K562 (cell line): ENCODE data around the gene CLIP1. TPM values are rescaled to one million over a fixed set of nuclear protein-coding genes. Genes with fewer than 3 reads are reported as not detected.

Experiments
- polyA plus RNA-seq, 8 experiments: library from polyadenylated mRNA; depleted of rRNA in 4 of 8; stranded (reverse) in 5 of 8; unstranded in 3 of 8; fragments of >200 nt; fragmentation: Nextera tagmentation in 2 of 8; fragmentation: Illumina TruSeq in 1 of 8; extraction: Ambion mirVana in 2 of 8; extraction: Trizol in 1 of 8; gene quantifications; 2 replicates each; pipeline versions ENCODE4 v1.2.1 to v1.2.3, GENCODE V29; 2011 to 2014; ENCODE audit warnings: inconsistent platforms in 1 of 8, missing spikeins in 1 of 8
- total RNA-seq, 7 experiments: library from RNA; depleted of rRNA in 6 of 7; stranded (reverse); fragments of >200 nt in 6 of 7; fragmentation: Illumina TruSeq in 2 of 7; extraction: Trizol in 2 of 7; gene quantifications; 2 replicates each; pipeline versions ENCODE4 v1.2.1 to v1.2.3, GENCODE V29; 2011 to 2021; ENCODE audit warnings: low replicate concordance in 1 of 7

Gene CLIP1
- total and polyA plus RNA-seq, 9 of the 15 experiments (the other 6 are each of a cell fraction or from before 2014, with no cell fraction given), result 5.8 to 33.9 (median 27.6) TPM

Other genes starting within 250 kb of the CLIP1 start
Only the 7 nearest of the 8 such genes appear.
- gene LRRC43, start 239.5 kb downstream of the CLIP1 start, total RNA-seq (2014; rRNA removed), result 0.12 TPM in 1 of 2 replicates, not detected in the other
- gene LRRC43, start 239.5 kb downstream of the CLIP1 start, total RNA-seq (2014; rRNA removed; fragmentation: Illumina TruSeq; extraction: Trizol), result not detected in 2 replicates
- not detected in 2 replicates for gene LRRC43, start 239.5 kb downstream of the CLIP1 start, total RNA-seq (2015; rRNA removed; fragmentation: Illumina TruSeq; extraction: Trizol)
- gene LRRC43, start 239.5 kb downstream of the CLIP1 start, total RNA-seq (2021), result not detected in 2 replicates
- gene LRRC43, start 239.5 kb downstream of the CLIP1 start, polyA plus RNA-seq (2011; rRNA removed), result 0.16 TPM in 1 of 2 replicates, not detected in the other
- not detected in 2 replicates for gene LRRC43, start 239.5 kb downstream of the CLIP1 start, polyA plus RNA-seq (2014; fragmentation: Illumina TruSeq; extraction: Trizol)
- gene LRRC43, start 239.5 kb downstream of the CLIP1 start, polyA plus RNA-seq (2014; fragmentation: Nextera tagmentation; extraction: Ambion mirVana), result not detected
- 0.19 and 0.84 TPM in 2 replicates for gene LRRC43, start 239.5 kb downstream of the CLIP1 start, polyA plus RNA-seq (2014; rRNA removed)
- gene B3GNT4, start 219.0 kb downstream of the CLIP1 start, total RNA-seq (2014; rRNA removed), result 1.1 TPM in 2 replicates
- 0.61 and 1.3 TPM in 2 replicates for gene B3GNT4, start 219.0 kb downstream of the CLIP1 start, total RNA-seq (2014; rRNA removed; fragmentation: Illumina TruSeq; extraction: Trizol)
- 0.54 and 1.1 TPM in 2 replicates for gene B3GNT4, start 219.0 kb downstream of the CLIP1 start, total RNA-seq (2015; rRNA removed; fragmentation: Illumina TruSeq; extraction: Trizol)
- gene B3GNT4, start 219.0 kb downstream of the CLIP1 start, total RNA-seq (2021), result 1.6 and 2.2 TPM in 2 replicates
- gene B3GNT4, start 219.0 kb downstream of the CLIP1 start, polyA plus RNA-seq (2011; rRNA removed), result 1.6 and 4.1 TPM in 2 replicates
- 1.9 and 3.2 TPM in 2 replicates for gene B3GNT4, start 219.0 kb downstream of the CLIP1 start, polyA plus RNA-seq (2014; fragmentation: Illumina TruSeq; extraction: Trizol)
- under 1 TPM; 0.17 to 0.34 TPM for gene B3GNT4, start 219.0 kb downstream of the CLIP1 start, polyA plus RNA-seq (2014; fragmentation: Nextera tagmentation; extraction: Ambion mirVana)
- 1.5 and 1.6 TPM in 2 replicates for gene B3GNT4, start 219.0 kb downstream of the CLIP1 start, polyA plus RNA-seq (2014; rRNA removed)
- 83.6 and 90.0 TPM in 2 replicates for gene DIABLO, start 196.6 kb downstream of the CLIP1 start, total RNA-seq (2014; rRNA removed)
- gene DIABLO, start 196.6 kb downstream of the CLIP1 start, total RNA-seq (2014; rRNA removed; fragmentation: Illumina TruSeq; extraction: Trizol), result 86.3 and 88.3 TPM in 2 replicates
- gene DIABLO, start 196.6 kb downstream of the CLIP1 start, total RNA-seq (2015; rRNA removed; fragmentation: Illumina TruSeq; extraction: Trizol), result 80.4 and 86.2 TPM in 2 replicates
- 79.3 and 80.1 TPM in 2 replicates for gene DIABLO, start 196.6 kb downstream of the CLIP1 start, total RNA-seq (2021)
- 48.8 and 51.5 TPM in 2 replicates for gene DIABLO, start 196.6 kb downstream of the CLIP1 start, polyA plus RNA-seq (2011; rRNA removed)
- gene DIABLO, start 196.6 kb downstream of the CLIP1 start, polyA plus RNA-seq (2014; fragmentation: Illumina TruSeq; extraction: Trizol), result 93.2 and 101 TPM in 2 replicates
- gene DIABLO, start 196.6 kb downstream of the CLIP1 start, polyA plus RNA-seq (2014; fragmentation: Nextera tagmentation; extraction: Ambion mirVana), result 10 to 100 TPM; 37.3 to 57.9 TPM
- gene DIABLO, start 196.6 kb downstream of the CLIP1 start, polyA plus RNA-seq (2014; rRNA removed), result 72.4 and 75.4 TPM in 2 replicates
- gene VPS33A, start 156.2 kb downstream of the CLIP1 start, total RNA-seq (2014; rRNA removed), result 27.3 and 34.9 TPM in 2 replicates
- gene VPS33A, start 156.2 kb downstream of the CLIP1 start, total RNA-seq (2014; rRNA removed; fragmentation: Illumina TruSeq; extraction: Trizol), result 27.0 and 31.3 TPM in 2 replicates
- gene VPS33A, start 156.2 kb downstream of the CLIP1 start, total RNA-seq (2015; rRNA removed; fragmentation: Illumina TruSeq; extraction: Trizol), result 25.0 and 25.3 TPM in 2 replicates
- 33.4 and 34.3 TPM in 2 replicates for gene VPS33A, start 156.2 kb downstream of the CLIP1 start, total RNA-seq (2021)
- 17.5 and 23.5 TPM in 2 replicates for gene VPS33A, start 156.2 kb downstream of the CLIP1 start, polyA plus RNA-seq (2011; rRNA removed)
- gene VPS33A, start 156.2 kb downstream of the CLIP1 start, polyA plus RNA-seq (2014; fragmentation: Illumina TruSeq; extraction: Trizol), result 32.9 and 33.2 TPM in 2 replicates
- gene VPS33A, start 156.2 kb downstream of the CLIP1 start, polyA plus RNA-seq (2014; fragmentation: Nextera tagmentation; extraction: Ambion mirVana), result 10 to 100 TPM; 10.6 to 14.9 TPM
- gene VPS33A, start 156.2 kb downstream of the CLIP1 start, polyA plus RNA-seq (2014; rRNA removed), result 23.0 and 23.6 TPM in 2 replicates
- 25.3 and 27.7 TPM in 2 replicates for gene ZCCHC8, start 78.3 kb upstream of the CLIP1 start, total RNA-seq (2014; rRNA removed)
- 41.1 and 50.2 TPM in 2 replicates for gene ZCCHC8, start 78.3 kb upstream of the CLIP1 start, total RNA-seq (2014; rRNA removed; fragmentation: Illumina TruSeq; extraction: Trizol)
- gene ZCCHC8, start 78.3 kb upstream of the CLIP1 start, total RNA-seq (2015; rRNA removed; fragmentation: Illumina TruSeq; extraction: Trizol), result 32.5 and 36.5 TPM in 2 replicates
- gene ZCCHC8, start 78.3 kb upstream of the CLIP1 start, total RNA-seq (2021), result 34.1 and 36.0 TPM in 2 replicates
- gene ZCCHC8, start 78.3 kb upstream of the CLIP1 start, polyA plus RNA-seq (2011; rRNA removed), result 28.9 and 32.0 TPM in 2 replicates
- 41.3 and 50.9 TPM in 2 replicates for gene ZCCHC8, start 78.3 kb upstream of the CLIP1 start, polyA plus RNA-seq (2014; fragmentation: Illumina TruSeq; extraction: Trizol)
- 10 to 100 TPM; 14.8 to 20.7 TPM for gene ZCCHC8, start 78.3 kb upstream of the CLIP1 start, polyA plus RNA-seq (2014; fragmentation: Nextera tagmentation; extraction: Ambion mirVana)
- 34.8 and 37.9 TPM in 2 replicates for gene ZCCHC8, start 78.3 kb upstream of the CLIP1 start, polyA plus RNA-seq (2014; rRNA removed)
- 65.9 and 83.6 TPM in 2 replicates for gene RSRC2, start 104.3 kb upstream of the CLIP1 start, total RNA-seq (2014; rRNA removed)
- gene RSRC2, start 104.3 kb upstream of the CLIP1 start, total RNA-seq (2014; rRNA removed; fragmentation: Illumina TruSeq; extraction: Trizol), result 112 and 125 TPM in 2 replicates
- gene RSRC2, start 104.3 kb upstream of the CLIP1 start, total RNA-seq (2015; rRNA removed; fragmentation: Illumina TruSeq; extraction: Trizol), result 109 and 120 TPM in 2 replicates
- 55.5 and 56.9 TPM in 2 replicates for gene RSRC2, start 104.3 kb upstream of the CLIP1 start, total RNA-seq (2021)
- 66.6 and 70.1 TPM in 2 replicates for gene RSRC2, start 104.3 kb upstream of the CLIP1 start, polyA plus RNA-seq (2011; rRNA removed)
- gene RSRC2, start 104.3 kb upstream of the CLIP1 start, polyA plus RNA-seq (2014; fragmentation: Illumina TruSeq; extraction: Trizol), result 87.5 and 123 TPM in 2 replicates
- gene RSRC2, start 104.3 kb upstream of the CLIP1 start, polyA plus RNA-seq (2014; fragmentation: Nextera tagmentation; extraction: Ambion mirVana), result 10 to 100 TPM; 52.6 to 72.3 TPM
- 65.0 and 80.3 TPM in 2 replicates for gene RSRC2, start 104.3 kb upstream of the CLIP1 start, polyA plus RNA-seq (2014; rRNA removed)
- gene KNTC1, start 104.6 kb upstream of the CLIP1 start, total RNA-seq (2014; rRNA removed), result 62.7 and 69.9 TPM in 2 replicates
- gene KNTC1, start 104.6 kb upstream of the CLIP1 start, total RNA-seq (2014; rRNA removed; fragmentation: Illumina TruSeq; extraction: Trizol), result 134 and 135 TPM in 2 replicates
- gene KNTC1, start 104.6 kb upstream of the CLIP1 start, total RNA-seq (2015; rRNA removed; fragmentation: Illumina TruSeq; extraction: Trizol), result 110 and 120 TPM in 2 replicates
- 82.3 and 83.1 TPM in 2 replicates for gene KNTC1, start 104.6 kb upstream of the CLIP1 start, total RNA-seq (2021)
- gene KNTC1, start 104.6 kb upstream of the CLIP1 start, polyA plus RNA-seq (2011; rRNA removed), result 130 and 146 TPM in 2 replicates
- gene KNTC1, start 104.6 kb upstream of the CLIP1 start, polyA plus RNA-seq (2014; fragmentation: Illumina TruSeq; extraction: Trizol), result 74.1 and 99.6 TPM in 2 replicates
- gene KNTC1, start 104.6 kb upstream of the CLIP1 start, polyA plus RNA-seq (2014; fragmentation: Nextera tagmentation; extraction: Ambion mirVana), result 10 to 100 TPM; 38.9 to 57.8 TPM
- gene KNTC1, start 104.6 kb upstream of the CLIP1 start, polyA plus RNA-seq (2014; rRNA removed), result 102 and 103 TPM in 2 replicates